Measurements from ENCODE around the gene DDAH1.

DNA sequence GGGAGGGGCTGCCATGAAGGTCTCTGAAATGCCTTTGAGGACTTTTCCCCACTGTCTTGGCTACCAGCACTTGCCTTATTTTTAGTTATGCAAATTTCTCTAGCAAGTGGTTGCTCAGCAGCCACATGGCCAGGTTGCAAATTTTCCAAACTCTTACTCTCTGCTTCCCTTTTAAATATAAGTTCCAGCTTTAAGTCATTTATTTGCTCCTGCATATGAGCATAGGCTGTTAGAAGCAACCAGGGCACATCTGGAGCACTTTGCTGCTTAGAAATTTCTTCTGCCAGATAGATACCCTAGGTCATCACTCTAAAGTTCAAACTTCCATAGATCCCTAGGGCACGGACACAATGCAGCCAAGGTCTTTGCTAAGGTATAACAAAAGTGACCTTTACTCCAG is 44.8 kb downstream of the DDAH1 start:
- no peak for TF ChIP-seq CTCF (IDR thresholded peaks at IDR 0.05)
- no peak for TF ChIP-seq POLR2A (IDR thresholded peaks at IDR 0.05)
